Peyer's patch (tissue), 4 donors: ENCODE measurements around the gene ZNF519.

Experiments
- CTCF ChIP-seq, 6 experiments: fragments of 450-650 bp in 4 of 6; fragments of 200-600 bp in 2 of 6; sonication (generic) in 1 of 6; IDR thresholded peaks; one replicate each; pipeline ENCODE4 v1.5.1; 2017 to 2019; ENCODE audit warnings: antibody characterized with exemption in 6 of 6, mild to moderate bottlenecking in 3 of 6, moderate library complexity in 1 of 6
- POLR2A ChIP-seq, 2 donors: fragments of 450-650 bp; IDR thresholded peaks; one replicate each; pipeline ENCODE4 v1.5.1; 2017; ENCODE audit warnings: antibody characterized with exemption in 2 of 2, mild to moderate bottlenecking in 2 of 2, moderate library complexity in 2 of 2

DNA sequence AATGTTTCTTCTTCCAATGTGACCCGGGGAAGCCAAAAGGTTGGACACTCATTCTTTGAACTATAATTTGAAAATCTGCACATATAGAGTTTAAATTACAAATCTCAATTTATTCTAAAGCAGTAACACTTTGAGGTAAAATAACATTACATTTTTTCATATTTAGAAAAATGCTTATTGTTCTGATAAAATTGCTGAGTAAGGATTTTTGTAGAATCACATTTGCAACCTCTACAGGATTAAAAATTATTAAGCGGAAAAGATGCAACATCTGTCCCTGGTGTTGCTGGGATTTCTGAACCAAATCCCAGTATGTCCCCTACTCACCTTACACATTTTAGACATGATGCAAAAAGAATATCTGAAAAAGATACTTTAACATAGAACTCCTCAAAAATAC, 10.1 kb downstream of the ZNF519 start:
- TF ChIP-seq CTCF (IDR thresholded peaks at IDR 0.05) (no peak), POLR2A (IDR thresholded peaks at IDR 0.05) (no peak)
